Stimulated activated CD4-positive, alpha-beta T cell treated with anti-CD3 and anti-CD28 coated beads, Interleukin-1b, Interleukin-23, amount 100 ng/mL, for 4 hours (primary cell): ENCODE results near the gene AFDN.

ENCODE experiments used
- DNase-seq, 2 donors: peaks; one replicate each; pipeline ENCODE4 v3.0.0-alpha.2; 2020; ENCODE audit warnings: low read depth in 2 of 2

AFDN gene

GRCh38 chr6:167866642-167867041 lies 39.9 kb downstream of the AFDN start:
- no peak for DNase-seq

- no peak for DNase-seq
These were observed 43.6 kb downstream of the AFDN start for GRCh38 chr6:167870321-167870720.

- DNase-seq: no peak
These were observed 46.0 kb downstream of the AFDN start for GRCh38 chr6:167872538-167873210.

GRCh38 chr6:167877994-167878779 lies 51.5 kb downstream of the AFDN start:
- no peak for DNase-seq

GRCh38 chr6:167879612-167880011 lies 52.9 kb downstream of the AFDN start:
- no peak for DNase-seq

GRCh38 chr6:167881327-167881726 lies 54.6 kb downstream of the AFDN start:
- no peak for DNase-seq

GRCh38 chr6:167882244-167882643 lies 55.5 kb downstream of the AFDN start:
- no peak for DNase-seq

GRCh38 chr6:167888098-167888497 lies 61.4 kb downstream of the AFDN start:
- DNase-seq: no peak

GRCh38 chr6:167892835-167893815 lies 66.4 kb downstream of the AFDN start:
- DNase-seq: no peak

- no peak for DNase-seq
These were observed 68.3 kb downstream of the AFDN start for GRCh38 chr6:167894965-167895364.

- no peak for DNase-seq
These were observed 69.9 kb downstream of the AFDN start for GRCh38 chr6:167896648-167897047.

- DNase-seq: no peak
These were observed 72.1 kb downstream of the AFDN start for GRCh38 chr6:167898673-167899311.

GRCh38 chr6:167904791-167905190 lies 78.1 kb downstream of the AFDN start:
- no peak for DNase-seq

- no peak for DNase-seq
These were observed 80.2 kb downstream of the AFDN start for GRCh38 chr6:167906899-167907298.

- no peak for DNase-seq
These were observed 81.3 kb downstream of the AFDN start for GRCh38 chr6:167907837-167908681.

GRCh38 chr6:167910007-167910406 lies 83.3 kb downstream of the AFDN start:
- no peak for DNase-seq

GRCh38 chr6:167910652-167911051 lies 83.9 kb downstream of the AFDN start:
- DNase-seq: no peak

- DNase-seq: no peak
These were observed 85.8 kb downstream of the AFDN start for GRCh38 chr6:167912494-167912893.

GRCh38 chr6:167913699-167914098 lies 87.0 kb downstream of the AFDN start:
- no peak for DNase-seq

GRCh38 chr6:167915139-167915538 lies 88.4 kb downstream of the AFDN start:
- no peak for DNase-seq
